Stimulated activated CD4-positive, alpha-beta T cell treated with anti-CD3 and anti-CD28 coated beads, Interleukin-15, amount 100 ng/mL, for 24 hours (primary cell): ENCODE data around the gene PRDM13.
"Not testable (repeated sequence)": the region's sequence is repeated elsewhere in the genome, so short reads cannot be mapped to it uniquely, and the experiment has no call there.

Experiments
- DNase-seq: peaks from one replicate; pipeline ENCODE4 v3.0.0-alpha.2; 2020

The PRDM13 gene

DNA sequence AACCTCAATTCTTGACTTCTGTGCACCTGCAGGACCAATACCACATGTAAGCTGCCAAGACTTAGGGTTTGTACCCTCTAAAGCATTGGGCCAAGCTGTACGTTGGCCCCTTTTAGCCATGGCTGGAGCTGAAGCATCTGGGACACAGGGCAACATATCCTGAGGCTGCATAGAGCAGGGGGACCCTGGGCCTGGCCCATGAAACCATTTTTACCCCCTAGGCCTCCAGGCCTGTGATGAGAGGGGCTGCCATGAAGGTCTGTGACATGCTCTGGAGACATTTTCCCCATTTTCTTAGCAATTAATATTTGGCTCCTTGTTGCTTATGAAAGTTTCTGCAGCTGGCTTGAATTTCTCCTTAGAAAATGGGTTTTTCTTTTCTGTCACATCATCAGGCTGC, 31.0 kb downstream of the PRDM13 start:
- no peak for DNase-seq

- not testable (repeated sequence) for DNase-seq
These were observed 31.7 kb downstream of the PRDM13 start for GRCh38 chr6:99638358-99638757.

DNA sequence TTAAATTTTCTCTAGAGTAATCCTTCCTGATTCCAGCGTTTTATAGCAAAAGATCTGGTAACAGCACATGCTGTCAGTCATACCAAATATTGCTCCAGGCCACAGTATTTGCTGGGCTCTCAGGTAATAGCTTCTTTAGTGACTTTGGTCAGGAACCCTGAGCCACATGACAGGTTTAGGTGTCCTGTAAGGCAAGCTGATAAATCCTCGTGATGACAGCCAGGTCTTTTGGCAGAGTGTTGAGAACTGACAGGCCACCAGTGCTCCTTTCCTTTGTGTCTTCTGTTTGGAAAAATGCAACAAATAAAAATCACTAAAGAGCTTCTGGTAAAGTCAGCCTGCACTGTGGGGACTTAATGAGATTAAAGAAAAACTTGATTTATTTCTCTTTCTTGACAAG, 34.6 kb downstream of the PRDM13 start:
- no peak for DNase-seq

- no peak for DNase-seq
These were observed 39.4 kb downstream of the PRDM13 start for GRCh38 chr6:99645986-99646385.

DNA sequence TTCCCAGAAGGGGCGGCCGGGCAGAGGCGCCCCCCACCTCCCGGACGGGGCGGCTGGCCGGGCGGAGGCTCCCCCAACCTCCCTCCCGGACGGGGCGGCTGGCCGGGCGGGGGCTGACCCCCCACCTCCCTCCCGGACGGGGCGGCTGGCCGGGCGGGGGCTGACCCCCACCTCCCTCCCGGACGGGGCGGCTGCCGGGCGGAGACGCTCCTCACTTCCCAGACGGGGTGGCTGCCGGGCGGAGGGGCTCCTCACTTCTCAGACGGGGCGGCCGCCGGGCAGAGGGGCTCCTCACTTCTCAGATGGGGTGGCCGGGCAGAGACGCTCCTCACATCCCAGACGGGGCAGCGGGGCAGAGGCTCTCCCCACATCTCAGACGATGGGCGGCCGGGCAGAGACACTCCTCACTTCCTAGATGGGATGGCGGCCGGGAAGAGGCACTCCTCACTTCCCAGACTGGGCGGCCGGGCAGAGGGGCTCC, 43.5 kb downstream of the PRDM13 start:
- not testable (repeated sequence) for DNase-seq

- DNase-seq = no peak
These were observed 53.6 kb downstream of the PRDM13 start for GRCh38 chr6:99660206-99660605.

- no peak for DNase-seq
These were observed 55.2 kb downstream of the PRDM13 start for GRCh38 chr6:99661870-99662269.

- DNase-seq = no peak
These were observed 56.0 kb downstream of the PRDM13 start for GRCh38 chr6:99662616-99663015.
